ENCODE data around the gene FH. TPM values are rescaled to one million over a fixed set of nuclear protein-coding genes. Genes with fewer than 3 reads are reported as not detected.

The FH gene
- total RNA-seq, 2 experiments from 2014 or later, result 13.0 to 16.9 TPM

- peak overlapping the region; percentile 97 for H3K4me3 Mint-ChIP-seq
- DNase-seq (peak in 3 of 14 experiments; percentile 0 to 33 (median 11)), ATAC-seq (ENCODE audit: poor library complexity) (no peak)
- Histone ChIP-seq H3K4me3 (ENCODE audit: low read length) (peak overlapping the region; percentile 64), H3K36me3 (ENCODE audit: insufficient read depth, low read length) (peaks cover 3% of the 10 kb centered on the region), H3K27me3 (ENCODE audit: control insufficient read depth in 1 of 2, insufficient read depth in 2 of 2, low read length in 2 of 2) (peaks cover 6 to 8% of the 10 kb centered on the region in 2 experiments), H3K27ac (ENCODE audit: low read depth in 1 of 2, low read length in 2 of 2) (peak overlapping the region in 1 of 2 donors; percentile 70), H3K9me3 (ENCODE audit: control insufficient read depth in 1 of 2, insufficient read depth in 1 of 2, low read length in 2 of 2) (no peaks in the 10 kb centered on the region), H3K4me1 (ENCODE audit: insufficient read depth, low read length) (peaks cover 5% of the 10 kb centered on the region)
- ChIA-PET POLR2A (interaction anchor here (0.7 to 2.3 kb wide), 8 partner anchors 10 to 1736 kb away, joined by 3 to 7 read pairs (median 4); partner anchors contain the start of genes CEP170, CHML, EXO1 and OPN3), CTCF (interaction anchor here (1.2 kb wide), 1 partner anchor 109 kb away, joined by 4 read pairs; no protein-coding TSS in a partner anchor)
- H3K36me3 Mint-ChIP-seq (ENCODE audit: low read depth), result peaks cover 33% of the 10 kb centered on the region
- no peaks in the 10 kb centered on the region for H3K9me3 Mint-ChIP-seq
- H3K27me3 Mint-ChIP-seq, result peaks cover 19% of the 10 kb centered on the region
- peaks cover 36% of the 10 kb centered on the region for H3K4me1 Mint-ChIP-seq (ENCODE audit: low read depth)
- TF ChIP-seq CTCF (IDR thresholded peaks at IDR 0.05), result no peak
- H3K27ac Mint-ChIP-seq, result peak overlapping the region; percentile 85
- intact Hi-C loops (cut with DNase I, micrococcal nuclease), result loop anchor here (2.0 to 5.0 kb wide), 4 partner anchors 124 to 1739 kb away; partner anchors contain the start of genes CEP170 (in 1 of the 2), CHML (in 1 of the 2), EXO1 (in 1 of the 2) and OPN3 (in 1 of the 2)
Measured at GRCh38 chr1:241518476-241519307, 863 bp downstream of the FH start.

GRCh38 chr1:241513378-241513777 lies 6.2 kb downstream of the FH start:
- CTCF ChIA-PET, result no interaction called here

More at GRCh38 chr1:241513378-241513777, 6.2 kb downstream of the FH start:
- no peaks in the 10 kb centered on the region for H3K4me1 ChIP-seq (ENCODE audit: insufficient read depth, low read length)
- H3K27me3 ChIP-seq (ENCODE audit: control insufficient read depth in 1 of 2, insufficient read depth in 2 of 2, low read length in 2 of 2), result no peaks in the 10 kb centered on the region
- Mint-ChIP-seq H3K9me3 (no peaks in the 10 kb centered on the region), H3K4me1 (ENCODE audit: low read depth) (peaks cover 30% of the 10 kb centered on the region), H3K36me3 (ENCODE audit: low read depth) (peaks cover 68% of the 10 kb centered on the region), H3K27me3 (no peaks in the 10 kb centered on the region), H3K4me3 (no peak overlapping the region), H3K27ac (no peak overlapping the region)
- no peaks in the 10 kb centered on the region for H3K9me3 ChIP-seq (ENCODE audit: control insufficient read depth in 1 of 2, insufficient read depth in 1 of 2, low read length in 2 of 2)
- ATAC-seq (ENCODE audit: poor library complexity) (no peak), DNase-seq (no peak)
- peaks cover 46% of the 10 kb centered on the region for H3K36me3 ChIP-seq (ENCODE audit: insufficient read depth, low read length)
- intact Hi-C loops (cut with DNase I, micrococcal nuclease), result no loop called here
- H3K4me3 ChIP-seq (ENCODE audit: low read length), result no peak overlapping the region
- H3K27ac ChIP-seq (ENCODE audit: low read depth in 1 of 2, low read length in 2 of 2), result no peak overlapping the region
- POLR2A ChIA-PET, result no interaction called here
- no peak for TF ChIP-seq CTCF (IDR thresholded peaks at IDR 0.05)

Measured in CD4-positive, alpha-beta T cell (primary cell).